Suppressor macrophage treated with lipopolysaccharide for 4 hours (primary cell): ENCODE data around the gene RXRG.

ENCODE experiments used
- DNase-seq: peaks from one replicate; pipeline ENCODE4 v3.0.0-alpha.2; 2020

RXRG gene

DNA sequence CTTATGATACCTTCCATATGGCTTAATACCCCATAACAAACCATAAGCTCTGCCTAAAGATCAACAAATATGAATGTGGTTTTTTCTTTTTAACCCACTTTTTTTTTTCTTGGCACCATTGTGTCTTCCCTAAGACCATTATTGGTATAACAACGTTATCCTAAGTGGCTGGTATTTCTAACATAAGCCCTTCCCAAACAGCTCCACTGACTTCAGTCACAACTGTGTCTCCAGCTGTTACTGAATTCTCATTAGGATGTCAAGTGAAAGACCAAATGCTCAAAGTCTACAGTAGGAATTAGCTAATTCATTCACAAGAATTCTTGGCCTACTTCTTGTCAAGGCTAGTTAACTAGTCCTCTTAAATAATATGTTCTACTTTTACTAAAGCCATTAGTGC lies 4.2 kb upstream of the RXRG start:
- DNase-seq, result no peak

DNA sequence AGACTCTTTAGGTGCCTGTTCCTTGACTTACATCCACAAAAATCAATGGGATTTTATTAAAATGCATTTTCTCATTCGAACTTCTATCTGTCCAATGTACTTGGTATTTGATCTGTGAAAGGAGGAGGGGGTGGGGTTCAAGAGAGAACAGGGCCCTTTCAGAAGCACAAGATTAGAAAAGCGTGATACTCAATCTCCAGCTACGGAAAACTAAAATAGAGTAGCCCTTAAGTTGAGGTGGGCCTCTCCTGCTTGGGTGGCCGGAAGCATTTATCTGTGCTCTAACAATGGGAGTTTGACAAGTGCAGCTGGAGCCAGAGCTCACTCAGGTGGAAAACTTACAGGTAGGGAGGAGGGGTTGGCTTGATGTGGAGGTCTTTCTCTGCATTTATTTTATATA lies 462 bp upstream of the RXRG start:
- no peak for DNase-seq

- DNase-seq, result peak; percentile 4
Measured at GRCh38 chr1:165443539-165444311, 1.2 kb downstream of the RXRG start.

DNA sequence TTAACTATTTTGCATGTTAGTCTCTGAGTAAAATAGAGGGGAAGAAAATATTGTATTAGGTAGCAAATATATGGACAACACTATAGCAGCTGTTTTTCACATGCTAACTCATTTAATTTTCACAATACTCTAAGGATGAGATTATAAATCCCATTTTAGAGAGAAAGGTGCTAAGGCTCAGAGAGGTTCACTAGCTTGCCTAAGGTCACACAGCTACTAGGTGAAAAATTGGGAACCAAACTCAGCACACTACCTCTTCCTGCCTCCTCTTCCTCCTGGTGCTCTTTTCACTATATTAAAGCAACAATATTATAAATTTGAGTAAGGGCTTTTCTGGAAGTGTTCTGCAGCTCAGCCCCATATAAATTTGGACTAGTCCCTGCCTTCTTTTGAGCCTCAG lies 2.3 kb downstream of the RXRG start:
- DNase-seq, result no peak

GRCh38 chr1:165442053-165442452 lies 2.9 kb downstream of the RXRG start:
- no peak for DNase-seq

DNA sequence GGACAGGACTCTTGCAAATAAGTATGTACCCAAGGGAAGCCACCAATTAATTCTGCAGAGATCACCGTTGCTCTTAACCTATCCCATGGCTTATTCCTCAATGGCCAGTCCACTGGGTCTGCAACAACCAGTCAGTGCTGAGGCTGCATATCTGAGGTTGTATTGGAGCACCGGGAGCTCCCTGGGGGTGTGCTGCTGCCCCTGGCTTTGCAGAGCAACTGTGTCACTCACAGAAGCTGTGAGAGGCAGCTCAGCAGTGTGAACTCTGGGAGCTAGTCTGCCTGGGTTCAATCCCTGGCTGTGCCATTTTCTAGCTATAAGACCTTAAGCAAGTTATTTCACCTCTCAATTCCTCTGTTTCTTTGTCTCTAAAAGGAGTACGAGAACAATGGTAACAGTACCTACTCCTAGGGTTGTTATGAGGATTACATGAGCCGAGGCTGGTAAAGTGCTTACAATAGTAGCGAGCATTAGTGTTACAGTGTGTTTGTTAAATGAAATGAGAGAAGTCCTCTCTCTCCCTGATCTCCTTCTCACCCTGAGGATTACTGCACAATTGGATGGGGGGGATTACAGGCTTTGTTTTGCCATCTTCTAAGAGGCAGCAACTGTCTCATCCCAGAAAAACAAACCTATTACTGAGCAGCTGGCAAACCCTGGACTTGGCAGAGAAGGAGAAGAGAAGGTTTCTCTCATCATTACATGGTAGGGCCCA lies 3.6 kb downstream of the RXRG start:
- DNase-seq, result no peak

DNA sequence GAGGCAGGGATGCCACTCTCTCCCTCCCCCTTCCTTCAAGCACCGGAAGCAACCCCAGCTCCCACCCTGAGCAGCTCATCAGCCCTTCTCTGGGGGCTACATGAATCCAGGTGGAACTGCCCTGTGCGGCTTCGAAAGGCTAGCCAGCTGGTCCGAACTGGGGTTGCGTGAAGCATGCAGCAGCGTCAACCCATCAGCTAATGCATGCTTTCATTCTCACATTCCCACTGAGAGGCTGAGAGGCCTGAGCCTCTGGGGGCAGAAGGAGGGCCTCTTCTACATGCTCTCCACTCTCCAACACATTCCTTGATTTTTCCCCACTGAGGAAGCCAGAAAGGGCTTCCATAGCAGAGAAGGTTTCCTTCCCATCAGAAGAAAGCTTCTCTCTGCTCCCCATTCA lies 5.6 kb downstream of the RXRG start:
- no peak for DNase-seq

DNA sequence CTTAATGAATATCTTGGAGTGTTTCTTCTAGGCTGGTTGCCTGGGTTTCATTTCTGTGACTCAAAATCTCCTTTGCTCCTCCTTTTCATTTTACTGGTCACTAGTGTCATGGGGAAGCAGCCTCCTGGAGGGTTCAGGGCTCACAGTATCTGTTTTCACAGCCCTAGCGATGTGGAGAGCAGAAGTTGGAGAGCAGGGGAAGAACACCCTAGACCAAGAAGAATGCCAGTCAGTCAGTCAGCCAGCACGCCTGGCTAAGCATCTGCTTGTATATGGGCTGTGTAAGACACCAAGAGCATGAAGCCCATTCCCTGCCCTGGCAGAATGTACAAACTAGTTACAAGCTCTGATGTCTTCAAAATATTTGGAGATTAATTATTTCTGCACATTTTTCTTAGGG lies 7.9 kb downstream of the RXRG start:
- DNase-seq, result no peak

DNA sequence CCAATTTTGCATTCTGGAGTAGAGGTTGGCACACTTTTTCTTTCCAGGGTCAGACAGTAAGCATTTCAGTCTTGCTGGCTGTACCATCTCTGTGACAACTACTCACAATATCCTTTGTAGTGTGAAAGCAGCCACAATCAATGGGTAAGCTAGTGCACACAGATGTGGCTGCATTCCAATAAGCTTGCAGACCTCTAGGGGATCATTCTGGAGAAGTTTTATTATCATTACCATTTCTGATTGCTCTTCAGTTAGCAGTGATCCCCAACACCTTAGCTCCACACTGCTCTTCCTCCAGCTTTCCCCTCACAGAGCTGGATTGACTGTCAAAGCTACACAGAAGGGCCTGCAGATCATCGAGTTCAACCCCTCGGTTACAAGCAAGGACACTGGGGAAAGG lies 9.1 kb downstream of the RXRG start:
- no peak for DNase-seq

DNA sequence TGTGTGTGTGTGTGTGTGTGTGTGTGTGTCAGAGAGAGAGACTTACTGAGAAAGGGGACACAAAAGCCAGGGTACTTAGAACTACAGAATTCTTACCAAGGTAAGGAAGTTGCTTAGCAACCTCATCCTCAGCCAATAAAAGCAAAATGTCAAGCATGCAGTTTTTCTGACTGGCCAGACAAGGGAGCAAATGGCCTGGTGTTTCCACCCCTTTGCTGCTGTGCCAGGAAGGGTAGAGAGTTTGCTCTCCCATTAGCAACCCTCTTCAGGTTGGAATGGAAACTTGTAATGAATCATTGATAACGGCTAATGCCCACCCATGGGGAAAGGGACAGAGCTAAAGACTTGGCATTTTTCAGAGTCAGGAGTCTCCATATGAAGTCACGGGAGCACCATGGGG lies 10.6 kb downstream of the RXRG start:
- DNase-seq, result no peak

DNA sequence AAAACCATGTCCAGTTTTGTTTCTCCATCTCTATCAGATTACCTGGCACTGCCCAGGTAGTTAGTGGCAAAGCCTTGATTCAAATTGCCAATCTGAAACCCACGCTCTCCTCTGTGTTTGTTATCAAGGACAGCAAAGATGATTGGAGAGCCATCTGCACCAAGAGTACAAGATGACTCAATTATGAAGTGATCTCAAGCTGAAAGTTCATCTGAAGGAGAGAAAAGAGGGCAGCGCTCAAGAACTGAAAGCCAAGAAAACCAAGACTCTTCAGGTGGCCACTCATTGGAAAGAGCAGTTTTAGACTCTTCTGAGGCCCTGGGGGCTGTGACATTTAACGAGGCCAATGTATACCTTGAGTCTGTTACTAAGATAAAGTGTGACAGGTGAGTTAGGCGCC lies 13.8 kb downstream of the RXRG start:
- DNase-seq, result no peak

DNA sequence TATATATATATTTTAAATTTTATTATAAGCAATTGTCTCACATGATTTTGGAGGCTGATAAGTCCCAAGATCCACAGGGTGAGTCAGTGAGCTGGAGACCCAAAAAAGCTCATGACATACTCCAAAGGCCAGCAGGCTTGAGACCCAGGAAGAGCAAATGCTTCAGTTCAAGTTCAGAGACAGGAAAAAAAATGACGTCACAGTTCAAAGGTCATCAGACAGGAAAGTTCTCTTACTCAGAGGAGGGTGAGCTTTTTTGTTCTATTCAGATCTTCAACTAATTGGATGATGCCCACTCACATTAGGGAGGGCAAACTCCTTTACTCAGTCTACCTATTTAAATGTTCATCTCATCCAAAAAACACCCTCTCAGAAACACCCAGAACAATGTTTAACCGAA lies 18.2 kb downstream of the RXRG start:
- DNase-seq, result peak; percentile 69

- no peak for DNase-seq
Measured at GRCh38 chr1:165425621-165426020, 19.3 kb downstream of the RXRG start.

DNA sequence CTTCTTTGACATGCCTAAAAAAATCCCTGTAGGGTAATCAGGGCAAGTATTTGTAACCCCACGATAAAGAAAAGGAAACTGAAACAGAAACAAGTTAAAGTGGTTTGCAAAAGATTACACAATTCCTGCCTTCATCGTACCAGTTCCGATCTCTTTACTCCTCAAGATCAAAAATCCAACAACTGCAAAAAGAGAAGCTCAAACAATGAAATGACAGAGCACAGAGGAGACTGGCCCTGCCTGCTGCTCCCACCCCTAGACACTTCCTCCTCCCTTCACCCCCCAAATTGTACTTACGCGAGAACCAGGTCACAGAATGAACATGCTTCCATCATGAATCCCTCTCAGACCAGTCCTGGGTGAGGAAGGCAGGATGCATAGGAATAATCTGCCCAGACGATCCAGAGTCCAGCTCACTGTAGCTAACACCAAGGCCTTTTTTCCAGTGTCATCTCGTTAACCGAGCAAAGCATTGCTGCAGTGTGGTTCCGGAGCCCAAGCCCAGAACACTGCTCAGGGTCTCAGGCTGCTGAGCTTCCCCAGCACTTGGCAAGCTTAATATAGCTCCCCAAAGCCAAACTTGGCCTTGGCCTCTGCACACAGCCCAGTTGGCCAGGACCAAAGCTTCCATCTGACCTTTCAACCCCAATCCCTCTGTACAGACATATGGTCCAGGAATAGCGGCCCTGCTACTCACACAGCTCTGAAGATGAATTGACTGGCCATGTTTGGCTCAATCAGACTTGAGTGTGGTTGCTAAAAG lies 20.3 kb downstream of the RXRG start:
- DNase-seq, result peak; percentile 73

GRCh38 chr1:165423136-165423535 lies 21.8 kb downstream of the RXRG start:
- no peak for DNase-seq

GRCh38 chr1:165420655-165421054 lies 24.3 kb downstream of the RXRG start:
- DNase-seq, result no peak

DNA sequence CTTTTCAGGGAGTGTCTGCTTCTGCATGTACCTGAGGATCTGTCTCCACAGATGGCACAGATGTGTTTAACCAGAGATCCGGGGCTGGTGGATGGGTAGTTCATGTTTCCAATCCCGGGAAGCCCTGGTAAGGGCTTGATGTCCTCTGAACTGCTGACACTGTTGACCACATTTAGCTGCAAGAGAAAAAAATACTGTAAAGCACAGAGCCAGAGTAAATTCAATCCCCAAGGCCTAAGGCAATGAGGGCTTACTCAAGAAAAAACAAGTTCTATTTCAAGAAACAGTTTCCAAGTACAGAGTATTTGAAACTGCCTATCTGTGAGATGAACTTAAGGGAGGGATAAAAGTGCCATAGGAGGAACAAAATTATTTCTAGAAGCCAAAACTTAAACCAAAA lies 25.1 kb downstream of the RXRG start:
- no peak for DNase-seq

DNA sequence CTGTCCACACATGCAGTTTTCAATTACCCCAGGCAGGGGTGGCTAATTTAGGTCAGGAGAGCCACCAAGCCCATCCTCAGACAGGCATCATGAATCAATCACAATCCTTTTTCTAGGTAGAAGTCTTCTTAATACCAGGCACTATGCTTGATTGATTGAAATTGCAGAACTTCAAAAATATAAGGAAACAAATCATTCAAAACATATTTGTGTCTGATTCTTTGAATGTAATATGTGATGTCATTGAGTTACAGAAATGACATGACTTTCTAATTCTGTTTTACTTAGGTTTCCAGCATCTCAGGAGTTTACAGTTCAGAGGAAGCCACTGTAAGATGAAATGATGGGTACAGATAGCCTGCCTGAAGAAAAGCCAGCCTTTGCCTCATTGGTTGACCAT lies 26.7 kb downstream of the RXRG start:
- no peak for DNase-seq

- no peak for DNase-seq
Measured at GRCh38 chr1:165416876-165417275, 28.1 kb downstream of the RXRG start.

GRCh38 chr1:165415068-165415467 lies 29.9 kb downstream of the RXRG start:
- DNase-seq, result no peak

GRCh38 chr1:165414620-165415019 lies 30.3 kb downstream of the RXRG start:
- no peak for DNase-seq

- no peak for DNase-seq
Measured at GRCh38 chr1:165411396-165411795, 33.5 kb downstream of the RXRG start.

GRCh38 chr1:165409657-165410358 lies 35.1 kb downstream of the RXRG start:
- no peak for DNase-seq
